Ishikawa (cell line): Measurements from ENCODE around the gene ABCC10.

ENCODE experiments used
- CEBPB ChIP-seq: IDR thresholded peaks from 2 replicates; pipeline ENCODE4 v1.6.1; 2012
- EP300 ChIP-seq: IDR thresholded peaks from 2 replicates; pipeline ENCODE4 v1.6.1; 2012; ENCODE audit warnings: borderline replicate concordance
- FOXM1 ChIP-seq: IDR thresholded peaks from 2 replicates; pipeline ENCODE4 v1.6.1; 2012; ENCODE audit warnings: low read depth, borderline replicate concordance
- TAF1 ChIP-seq: IDR thresholded peaks from 2 replicates; pipeline ENCODE4 v1.6.1; 2012; ENCODE audit warnings: low read depth, mild to moderate bottlenecking
- TCF12 ChIP-seq: IDR thresholded peaks from 2 replicates; pipeline ENCODE4 v1.6.1; 2012; ENCODE audit warnings: low read depth
- YY1 ChIP-seq: IDR thresholded peaks from 2 replicates; pipeline ENCODE4 v1.6.1; 2012; ENCODE audit warnings: low read depth
- ZBTB7A ChIP-seq: IDR thresholded peaks from 2 replicates; pipeline ENCODE4 v1.6.1; 2012; ENCODE audit warnings: low read depth

- TF ChIP-seq CEBPB (no peak), TCF12 (no peak), ZBTB7A (no peak), EP300 (no peak), FOXM1 (no peak), YY1 (no peak), TAF1 (no peak)
These were observed 69.7 kb downstream of the ABCC10 start for GRCh38 chr6:43497129-43497396.
